Measurements from ENCODE around the gene PTPRH. TPM values are rescaled to one million over a fixed set of nuclear protein-coding genes. Genes with fewer than 3 reads are reported as not detected.

Gene PTPRH
- total and polyA plus RNA-seq, 12 donors = 0.25 to 7.5 (median 2.4) TPM

- Histone ChIP-seq H3K27me3 (no peaks in the 10 kb centered on the region), H3K27ac (no peak overlapping the region), H3K4me1 (peaks cover 0 to 22% (median 13%) of the 10 kb centered on the region in 9 donors), H3K9me3 (peaks cover 0 to 8% (median 0%) of the 10 kb centered on the region in 11 donors), H3K36me3 (peaks cover 0 to 37% (median 7%) of the 10 kb centered on the region in 9 donors), H3K4me3 (no peak overlapping the region)
- WGBS, 2 donors = 82 to 84% methylated on average over 26 of the region's 26 CpGs
- no peak for DNase-seq
- ATAC-seq = no peak
- no peak for TF ChIP-seq CTCF (IDR thresholded peaks at IDR 0.05)
- intact Hi-C loops (cut with DNase I) = no loop called here
Observed at GRCh38 chr19:55224038-55224665, 14.9 kb upstream of the PTPRH start.

- TF ChIP-seq CTCF (IDR thresholded peaks at IDR 0.05) = no peak
- peaks cover 0 to 31% (median 7%) of the 10 kb centered on the region in 9 donors for H3K36me3 ChIP-seq
- H3K4me1 ChIP-seq = peaks cover 0 to 16% (median 6%) of the 10 kb centered on the region in 9 donors
- H3K9me3 ChIP-seq = peaks cover 0 to 8% (median 0%) of the 10 kb centered on the region in 11 donors
- no peak overlapping the region for H3K4me3 ChIP-seq
- 80 to 86% methylated on average over 17 of the region's 17 CpGs for WGBS, 2 donors
- DNase-seq = no peak
- intact Hi-C loops (cut with DNase I) = no loop called here
- H3K27me3 ChIP-seq = no peaks in the 10 kb centered on the region
- ATAC-seq = no peak
- no peak overlapping the region for H3K27ac ChIP-seq
Observed at GRCh38 chr19:55223291-55224037, 14.2 kb upstream of the PTPRH start.

GRCh38 chr19:55220525-55220924 is 11.2 kb upstream of the PTPRH start:
- Histone ChIP-seq H3K9me3 (peaks cover 0 to 8% (median 0%) of the 10 kb centered on the region in 11 donors), H3K4me1 (peaks cover 4 to 18% (median 13%) of the 10 kb centered on the region in 9 donors), H3K36me3 (peaks cover 0 to 8% (median 0%) of the 10 kb centered on the region in 9 donors), H3K27me3 (no peaks in the 10 kb centered on the region), H3K27ac (no peak overlapping the region), H3K4me3 (no peak overlapping the region)
- ATAC-seq (no peak), DNase-seq (no peak)
- TF ChIP-seq CTCF (IDR thresholded peaks at IDR 0.05) = no peak
- intact Hi-C loops (cut with DNase I) = no loop called here
- WGBS, 2 donors = 74 to 79% methylated on average over 9 of the region's 9 CpGs

- intact Hi-C loops (cut with DNase I) = loop anchor here in 2 of 10 donors (2.0 to 5.0 kb wide), 2 partner anchors 40 to 41 kb away; partner anchors contain the start of gene PPP6R1 (in 1 of the 2)
- no peaks in the 10 kb centered on the region for H3K36me3 ChIP-seq
- peaks cover 4 to 18% (median 13%) of the 10 kb centered on the region in 9 donors for H3K4me1 ChIP-seq
- peaks cover 0 to 24% (median 6%) of the 10 kb centered on the region in 11 donors for H3K9me3 ChIP-seq
- TF ChIP-seq CTCF (IDR thresholded peaks at IDR 0.05) = no peak
- DNase-seq = peak; percentile 85
- ATAC-seq = peak; percentile 84 to 96 (median 94)
- 4% methylated on average over 36 of the region's 36 CpGs for WGBS, 2 donors
- peak overlapping the region in 9 of 10 donors; percentile 28 to 88 (median 74) for H3K27ac ChIP-seq
- H3K27me3 ChIP-seq = no peaks in the 10 kb centered on the region
- peak overlapping the region in 9 of 10 donors; percentile 32 to 62 (median 56) for H3K4me3 ChIP-seq
Observed at GRCh38 chr19:55216461-55217198, 7.3 kb upstream of the PTPRH start.
